ENCODE measurements around the gene MGRN1. TPM values are rescaled to one million over a fixed set of nuclear protein-coding genes. Genes with fewer than 3 reads are reported as not detected.

The MGRN1 gene
- polyA plus RNA-seq, 1 donor from 2014 or later, result 35.9 TPM

- Histone ChIP-seq H2AFZ (ENCODE audit: low read depth, low read length) (no peak overlapping the region), H3K27ac (ENCODE audit: low read length) (no peak overlapping the region), H3K27me3 (ENCODE audit: insufficient read depth, low read depth, low read length) (no peaks in the 10 kb centered on the region), H3K9ac (ENCODE audit: low read length) (no peak overlapping the region), H3F3A (ENCODE audit: insufficient read depth, low read length, poor library complexity, severe bottlenecking) (no peaks in the 10 kb centered on the region), H3K9me2 (ENCODE audit: insufficient read depth, low read length) (no peaks in the 10 kb centered on the region), H3K79me2 (replicated peaks; ENCODE audit: insufficient read depth, low read length) (no peaks in the 10 kb centered on the region), H3K36me3 (ENCODE audit: insufficient read depth, low read length) (no peaks in the 10 kb centered on the region), H3K4me3 (ENCODE audit: low read length) (no peak overlapping the region), H3K4me2 (ENCODE audit: low read length) (no peak overlapping the region), H4K20me1 (ENCODE audit: insufficient read depth) (no peaks in the 10 kb centered on the region), H3K9me3 (ENCODE audit: low read length) (no peaks in the 10 kb centered on the region)
- TF ChIP-seq EZH2 (IDR thresholded peaks at IDR 0.05; ENCODE audit: borderline replicate concordance, insufficient read depth, low read length, poor library complexity, severe bottlenecking) (no peak), REST (IDR thresholded peaks at IDR 0.05; ENCODE audit: borderline replicate concordance) (no peak), MXI1 (conservative IDR thresholded peaks at IDR 0.05; ENCODE audit: poor library complexity, severe bottlenecking) (no peak), CTCF (IDR thresholded peaks at IDR 0.05; ENCODE audit: poor library complexity, severe bottlenecking) (no peak), SMC3 (conservative IDR thresholded peaks at IDR 0.05; ENCODE audit: poor library complexity) (no peak), POLR2AphosphoS5 (IDR thresholded peaks at IDR 0.05) (no peak), TAF1 (IDR thresholded peaks at IDR 0.05; ENCODE audit: low read depth) (no peak), EP300 (conservative IDR thresholded peaks at IDR 0.05; ENCODE audit: poor library complexity, severe bottlenecking) (no peak)
Measured at GRCh38 chr16:4700997-4701743, 76.5 kb downstream of the MGRN1 start.

GRCh38 chr16:4701791-4702465 is 77.3 kb downstream of the MGRN1 start:
- TF ChIP-seq RAD21 (conservative IDR thresholded peaks at IDR 0.05), result no peak
- no peak for TF ChIP-seq TAF1 (IDR thresholded peaks at IDR 0.05; ENCODE audit: low read depth)
- no peak for TF ChIP-seq SMC3 (conservative IDR thresholded peaks at IDR 0.05; ENCODE audit: poor library complexity)
- TF ChIP-seq POLR2AphosphoS5 (IDR thresholded peaks at IDR 0.05), result no peak
- TF ChIP-seq EP300 (conservative IDR thresholded peaks at IDR 0.05; ENCODE audit: poor library complexity, severe bottlenecking), result no peak
- no peak for TF ChIP-seq MXI1 (conservative IDR thresholded peaks at IDR 0.05; ENCODE audit: poor library complexity, severe bottlenecking)
- no peak overlapping the region for H3K4me2 ChIP-seq (ENCODE audit: low read length)
- H3F3A ChIP-seq (ENCODE audit: insufficient read depth, low read length, poor library complexity, severe bottlenecking), result no peaks in the 10 kb centered on the region
- no peak overlapping the region for H3K27ac ChIP-seq (ENCODE audit: low read length)
- no peaks in the 10 kb centered on the region for H3K27me3 ChIP-seq (ENCODE audit: insufficient read depth, low read depth, low read length)
- no peaks in the 10 kb centered on the region for H3K79me2 ChIP-seq (replicated peaks; ENCODE audit: insufficient read depth, low read length)
- no peaks in the 10 kb centered on the region for H3K9me2 ChIP-seq (ENCODE audit: insufficient read depth, low read length)
- H2AFZ ChIP-seq (ENCODE audit: low read depth, low read length), result no peak overlapping the region
- no peaks in the 10 kb centered on the region for H3K36me3 ChIP-seq (ENCODE audit: insufficient read depth, low read length)
- no peak overlapping the region for H3K9ac ChIP-seq (ENCODE audit: low read length)
- no peaks in the 10 kb centered on the region for H3K9me3 ChIP-seq (ENCODE audit: low read length)
- no peaks in the 10 kb centered on the region for H4K20me1 ChIP-seq (ENCODE audit: insufficient read depth)
- no peak overlapping the region for H3K4me3 ChIP-seq (ENCODE audit: low read length)

Measured in neural cell (in vitro differentiated cells).